COLO668 (cell line): ENCODE results near the gene FOXI2.

Experiments
- DNase-seq: peaks from one replicate; lab custom pipeline; 2025; ENCODE audit not compliant: unreplicated experiment; lab: John Stamatoyannopoulos, UW

Gene FOXI2

DNA sequence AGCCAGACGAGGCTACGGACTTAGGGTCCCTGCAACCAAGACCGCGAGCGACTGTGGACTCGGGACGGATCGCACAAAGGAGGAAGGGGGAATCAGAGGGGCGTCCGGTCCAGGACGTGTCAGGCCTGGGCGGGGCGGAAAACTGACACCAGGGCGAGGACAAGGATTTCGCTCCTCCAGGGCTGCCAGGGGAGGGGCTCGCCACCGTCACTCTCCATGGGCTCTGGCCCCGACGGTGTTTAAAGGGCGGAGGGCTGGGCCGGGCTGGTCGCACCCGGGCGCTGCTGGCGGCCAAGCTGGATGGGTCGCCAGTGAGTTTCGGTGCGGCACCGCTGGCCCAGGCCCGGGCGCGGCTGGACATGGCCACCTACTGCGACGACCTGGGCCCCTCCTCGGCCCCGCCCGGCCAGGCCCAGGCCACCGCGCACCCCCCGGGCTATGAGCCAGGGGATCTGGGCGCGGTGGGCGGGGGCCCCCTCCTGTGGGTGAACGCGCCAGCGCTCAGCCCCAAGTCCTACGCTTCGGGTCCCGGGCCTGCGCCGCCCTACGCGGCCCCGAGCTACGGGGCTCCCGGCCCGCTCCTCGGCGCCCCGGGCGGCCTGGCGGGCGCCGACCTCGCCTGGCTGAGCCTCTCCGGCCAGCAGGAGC lies at the start of gene FOXI2:
TSS of gene FOXI2 (plus strand) at position 271 of the 648 bp plus-strand sequence. CDS start at position 360, 89 bp downstream.
- DNase-seq, result no peak

DNA sequence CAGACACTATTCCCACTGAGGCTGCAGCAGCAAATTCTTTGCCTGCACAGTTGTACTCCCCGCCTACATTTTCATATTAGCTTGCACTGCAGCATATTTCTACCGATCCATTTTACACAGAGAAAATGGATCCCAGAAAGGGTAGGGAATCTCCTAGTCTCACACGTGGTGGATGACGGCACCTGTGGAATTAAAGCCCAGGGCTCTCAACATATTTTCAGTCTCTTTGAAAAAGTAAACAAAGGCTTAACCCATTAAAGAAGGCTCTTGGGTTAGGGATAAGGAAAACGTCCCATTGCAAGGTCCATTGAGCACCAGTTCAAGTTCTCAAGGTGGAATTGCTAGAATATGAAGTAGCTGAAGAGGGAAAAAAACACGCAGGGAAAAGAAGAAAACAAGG lies 49.4 kb upstream of the FOXI2 start:
- no peak for DNase-seq

DNA sequence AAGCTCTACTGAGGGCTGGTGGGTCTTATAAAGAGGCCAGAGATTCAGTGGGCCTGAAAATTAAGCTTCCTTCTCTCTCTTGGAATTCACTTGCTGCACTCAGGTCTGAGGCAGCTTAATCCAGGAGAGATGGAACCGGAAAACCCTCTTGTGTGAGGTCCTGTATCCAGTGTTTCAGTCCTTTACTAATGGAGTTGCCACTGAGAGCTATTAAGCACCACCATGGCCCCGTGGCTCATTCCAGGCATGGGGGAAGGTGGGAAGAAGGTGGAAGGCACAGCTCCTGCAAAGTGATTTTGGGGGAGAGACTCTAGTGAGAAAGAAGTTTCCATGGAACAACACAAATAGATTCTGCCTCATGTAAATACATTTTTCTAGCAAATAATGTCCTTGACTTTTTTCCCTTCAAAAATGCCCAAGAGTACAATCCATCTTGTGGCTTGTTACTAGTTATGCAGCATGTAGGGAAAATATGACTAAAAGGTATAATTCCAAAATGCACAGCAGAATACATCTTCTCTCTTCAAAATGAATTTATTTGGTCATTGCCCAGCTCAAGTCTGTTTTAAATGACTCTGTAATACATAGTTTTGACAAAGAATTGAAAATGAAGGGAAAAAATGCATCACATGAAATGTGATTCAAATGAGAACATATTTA lies 46.7 kb upstream of the FOXI2 start:
- DNase-seq, result no peak

DNA sequence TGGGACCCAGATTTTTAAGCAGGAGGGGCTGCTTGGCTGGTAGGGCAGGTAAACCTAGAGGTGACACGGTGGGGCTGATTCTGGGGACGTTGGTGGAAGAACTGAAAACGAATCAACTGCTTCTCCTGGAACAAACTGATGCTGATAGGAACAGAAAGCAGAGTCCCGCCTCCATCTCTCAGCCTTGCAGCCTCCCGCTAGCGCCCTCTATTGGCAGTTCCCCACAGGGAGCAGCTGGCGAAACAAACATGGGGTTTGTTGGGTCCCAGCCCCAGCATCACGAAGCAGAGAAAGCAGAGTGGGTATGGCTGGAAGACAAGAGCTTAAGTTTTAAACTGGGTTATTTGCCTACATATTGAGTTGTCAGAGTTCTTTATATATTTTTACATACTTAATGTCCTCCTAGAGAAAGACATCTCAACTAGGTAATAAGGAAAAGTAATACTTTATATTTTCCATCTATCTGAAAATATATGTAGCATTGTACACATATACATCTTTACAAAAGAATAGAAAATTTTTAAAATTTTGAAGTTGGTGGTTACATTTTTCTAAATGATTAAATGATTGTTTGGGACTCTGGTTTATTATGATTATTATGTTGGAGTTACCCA lies 42.3 kb upstream of the FOXI2 start:
- DNase-seq, result peak; percentile 30

DNA sequence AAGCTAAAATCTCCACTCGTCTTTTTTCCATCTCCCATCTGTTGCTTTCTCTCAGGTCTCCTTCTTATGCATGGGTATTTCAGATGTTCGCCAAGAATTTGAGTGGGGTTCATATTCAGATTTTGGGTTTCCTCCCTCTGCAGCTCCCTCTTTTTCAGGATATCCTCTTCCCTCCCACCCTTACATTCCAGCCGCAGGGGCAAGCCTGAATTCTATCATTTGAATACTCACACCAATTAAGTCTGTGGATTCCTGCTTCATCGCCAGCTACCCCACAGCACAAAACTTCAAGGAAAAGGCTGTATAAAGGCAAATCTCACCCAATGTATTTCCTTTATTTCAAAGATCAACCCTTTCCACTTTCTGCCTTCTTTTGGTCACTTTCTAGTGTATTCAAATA lies 41.6 kb upstream of the FOXI2 start:
- no peak for DNase-seq

DNA sequence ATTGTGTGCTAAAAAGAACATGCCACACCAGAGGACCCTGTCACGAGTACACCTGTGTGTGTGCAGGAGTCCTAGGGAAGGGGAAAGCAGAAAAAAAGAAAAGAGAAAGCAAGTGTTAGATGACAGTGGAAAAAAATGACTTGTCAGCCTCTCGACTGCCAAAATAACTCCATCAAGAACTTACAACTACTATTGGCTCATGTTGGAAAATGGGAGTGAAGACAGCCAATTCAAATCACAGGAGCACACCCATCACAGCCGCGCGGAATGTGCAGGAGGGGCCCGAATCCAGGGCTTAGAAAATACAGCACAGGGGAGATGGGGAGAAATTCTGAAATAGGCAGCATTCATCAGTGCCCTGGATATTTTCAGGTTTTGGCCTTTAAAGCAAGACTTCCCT lies 38.1 kb upstream of the FOXI2 start:
- DNase-seq, result no peak

DNA sequence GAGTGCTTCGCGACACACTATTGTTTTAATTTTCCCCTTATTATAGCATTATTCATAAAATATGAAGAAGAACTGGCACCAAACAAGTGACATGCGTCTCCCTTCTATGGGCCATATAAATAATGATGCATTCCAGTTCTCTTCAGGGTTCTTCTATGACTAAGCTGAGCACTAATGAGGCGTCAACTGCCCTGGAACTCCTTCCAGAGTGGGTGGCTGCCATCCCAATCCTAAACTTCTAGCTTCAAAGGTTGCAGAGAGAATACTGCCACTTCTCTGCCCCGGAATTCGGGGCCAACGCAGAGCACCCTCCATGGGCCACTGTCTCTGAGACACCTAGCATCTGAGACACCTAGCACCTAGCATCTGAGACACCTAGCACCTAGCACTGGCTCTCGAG lies 37.7 kb upstream of the FOXI2 start:
- DNase-seq, result no peak

DNA sequence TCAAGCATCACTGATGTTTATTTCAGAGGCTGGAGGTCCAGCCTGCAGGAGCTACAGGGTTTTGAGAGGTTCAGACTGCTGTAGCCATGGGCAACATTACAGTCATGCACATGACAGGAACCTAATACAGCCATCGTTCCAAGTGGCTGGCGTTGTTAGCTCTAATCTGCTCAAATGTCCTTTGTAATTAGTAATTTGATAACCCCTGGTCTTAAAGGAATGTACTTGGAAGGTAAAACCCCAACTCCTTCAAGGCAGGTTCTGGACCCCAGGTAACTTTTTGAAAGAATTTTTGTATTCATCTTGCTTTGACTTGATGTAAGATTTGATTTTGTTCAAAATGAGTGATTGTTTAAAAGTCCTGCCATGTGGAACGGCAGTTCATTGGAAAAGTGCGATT lies 34.7 kb upstream of the FOXI2 start:
- no peak for DNase-seq

DNA sequence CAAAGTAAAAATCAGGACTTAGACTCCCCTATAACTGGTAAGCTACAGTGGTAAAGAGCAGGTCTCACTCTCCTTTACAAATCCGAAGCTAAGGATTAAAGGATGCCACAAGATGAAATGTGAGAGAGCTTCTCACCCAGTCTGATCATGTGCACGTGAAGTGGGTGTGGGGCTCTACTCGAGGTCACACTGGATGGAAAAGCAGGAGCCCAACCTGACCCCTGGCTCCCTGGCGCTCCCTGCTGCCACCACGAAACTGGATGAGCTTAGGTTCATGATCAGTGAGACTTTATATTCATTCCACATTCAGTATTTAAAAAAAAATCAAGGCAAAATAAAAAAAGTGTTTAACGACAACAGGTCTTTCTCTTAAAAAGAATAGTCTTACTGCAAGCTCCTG lies 21.7 kb upstream of the FOXI2 start:
- no peak for DNase-seq

DNA sequence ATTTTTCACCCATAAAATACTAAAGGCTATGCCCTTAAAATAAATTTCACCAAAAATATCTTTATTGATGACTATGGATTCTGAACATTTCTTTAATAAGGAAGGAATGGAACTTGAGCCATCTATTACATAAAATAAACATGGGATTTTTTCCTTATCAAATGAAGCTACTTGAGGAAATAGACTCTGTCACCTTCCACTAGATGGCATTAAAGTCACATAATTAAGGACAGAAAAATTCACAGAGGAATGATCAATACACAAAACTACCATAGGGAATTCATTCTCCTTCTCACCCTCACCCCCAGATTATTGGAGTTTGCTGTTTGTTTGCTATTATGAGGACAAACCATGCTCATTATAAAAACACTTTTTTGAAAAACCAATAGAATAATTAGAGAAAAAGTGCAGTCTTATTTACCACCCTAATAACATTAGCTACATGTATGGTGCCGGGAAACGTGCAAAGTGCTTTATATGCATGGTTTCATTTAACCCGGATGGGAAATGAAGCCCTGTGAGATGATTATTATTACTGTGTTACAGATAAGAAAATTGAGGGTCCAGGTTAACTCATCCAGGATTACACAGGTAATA lies 21.1 kb upstream of the FOXI2 start:
- no peak for DNase-seq

DNA sequence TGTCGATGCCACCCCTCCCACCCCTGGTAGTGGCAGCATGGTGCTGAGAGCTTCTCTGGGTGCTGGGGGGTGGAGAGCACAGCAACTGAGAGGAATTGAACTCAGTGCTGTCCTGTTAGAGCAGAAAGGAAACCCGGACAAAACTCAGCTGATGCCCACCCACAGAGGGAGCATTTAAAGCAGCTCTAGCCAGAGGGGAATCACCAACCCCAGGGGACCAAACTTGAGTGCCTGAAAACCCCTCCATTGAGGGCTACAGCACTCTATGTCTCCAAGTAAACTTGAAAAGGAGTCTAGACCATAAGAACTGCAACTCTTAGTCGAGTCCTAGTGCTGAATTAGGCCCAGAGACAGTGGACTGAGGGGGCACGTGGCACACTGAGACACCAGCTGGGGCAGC lies 16.8 kb upstream of the FOXI2 start:
- no peak for DNase-seq

DNA sequence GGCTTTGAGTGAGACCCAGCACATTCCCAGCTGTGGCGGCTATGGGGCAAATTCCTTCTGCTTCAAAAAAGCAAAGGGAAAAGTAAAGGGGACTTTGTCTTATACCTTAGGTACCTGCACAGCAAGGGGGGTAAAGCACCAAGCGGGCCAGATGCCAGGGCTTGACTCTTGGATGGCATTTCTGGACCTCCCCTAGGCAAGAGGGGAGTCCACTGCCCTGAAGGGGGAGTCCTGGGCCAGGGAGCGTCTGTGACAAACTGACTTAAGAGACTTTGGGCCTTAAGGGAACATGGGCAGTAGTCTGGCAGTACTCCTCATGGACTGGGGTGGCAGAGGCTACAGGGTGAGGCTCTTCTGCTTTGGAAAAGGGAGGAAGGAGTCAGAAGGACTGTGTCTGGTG lies 16.1 kb upstream of the FOXI2 start:
- no peak for DNase-seq

DNA sequence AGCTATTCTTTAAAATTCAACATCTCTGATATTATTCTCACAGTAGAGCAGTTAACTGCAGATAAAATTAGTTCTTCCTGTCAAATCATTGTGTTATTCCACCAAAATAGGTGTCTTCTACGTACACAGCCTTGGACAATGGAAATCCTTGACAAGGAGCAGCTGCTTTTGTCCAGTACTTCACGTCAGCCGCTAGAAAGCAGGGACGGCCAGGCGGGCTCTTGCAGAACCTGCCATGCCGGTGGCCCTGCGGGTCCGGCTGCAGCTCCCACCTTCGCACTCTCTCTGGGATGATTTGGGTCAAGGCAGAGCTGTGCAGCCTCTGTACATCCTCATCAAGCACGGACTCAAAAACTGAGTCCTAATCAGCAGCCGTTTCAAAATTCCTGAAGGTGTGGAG lies 2.2 kb upstream of the FOXI2 start:
- DNase-seq, result no peak

DNA sequence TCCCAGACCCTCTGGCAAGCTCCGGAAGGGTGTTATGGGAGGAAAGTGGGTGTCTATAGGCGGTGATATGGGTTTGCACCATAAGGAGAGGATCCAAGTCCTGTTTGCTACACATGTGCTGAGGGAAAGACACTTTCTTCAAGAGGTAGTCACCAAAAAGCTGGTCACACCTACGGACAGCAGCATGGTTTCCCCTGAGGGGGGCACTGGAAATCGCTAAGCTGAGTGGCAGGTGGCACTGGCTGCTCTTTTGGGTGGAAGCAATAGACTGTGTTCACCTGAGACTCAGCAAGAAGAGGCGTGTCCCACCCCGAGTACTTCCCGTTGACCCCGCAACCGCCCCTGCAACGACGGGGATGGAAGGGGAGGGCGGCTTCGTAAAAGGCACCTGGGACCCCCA lies 1.8 kb upstream of the FOXI2 start:
- no peak for DNase-seq

DNA sequence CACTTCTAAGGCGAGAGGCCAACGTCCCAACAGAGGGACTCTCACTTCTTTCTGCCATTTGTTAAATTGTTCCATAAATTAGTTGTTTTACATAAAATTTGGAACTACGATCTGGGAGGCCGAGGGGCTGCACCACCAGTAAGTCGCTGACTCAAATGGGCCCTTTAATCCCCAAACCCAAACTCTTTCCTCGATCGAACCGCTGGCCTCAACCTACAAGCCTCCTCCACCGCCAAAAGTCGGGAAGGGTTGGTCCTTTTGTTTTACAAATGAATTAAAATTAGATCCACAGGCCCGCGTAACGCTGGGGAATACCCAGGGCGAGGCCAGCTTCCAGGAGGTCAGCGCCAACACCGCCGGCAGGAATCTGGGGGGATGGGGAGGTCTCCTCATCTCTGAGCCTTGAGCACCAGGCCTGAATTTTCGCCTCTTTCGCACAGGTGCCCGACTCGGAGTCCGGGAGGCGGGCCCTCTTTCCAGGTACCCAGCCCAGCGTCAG lies 1.2 kb upstream of the FOXI2 start:
- DNase-seq, result no peak

DNA sequence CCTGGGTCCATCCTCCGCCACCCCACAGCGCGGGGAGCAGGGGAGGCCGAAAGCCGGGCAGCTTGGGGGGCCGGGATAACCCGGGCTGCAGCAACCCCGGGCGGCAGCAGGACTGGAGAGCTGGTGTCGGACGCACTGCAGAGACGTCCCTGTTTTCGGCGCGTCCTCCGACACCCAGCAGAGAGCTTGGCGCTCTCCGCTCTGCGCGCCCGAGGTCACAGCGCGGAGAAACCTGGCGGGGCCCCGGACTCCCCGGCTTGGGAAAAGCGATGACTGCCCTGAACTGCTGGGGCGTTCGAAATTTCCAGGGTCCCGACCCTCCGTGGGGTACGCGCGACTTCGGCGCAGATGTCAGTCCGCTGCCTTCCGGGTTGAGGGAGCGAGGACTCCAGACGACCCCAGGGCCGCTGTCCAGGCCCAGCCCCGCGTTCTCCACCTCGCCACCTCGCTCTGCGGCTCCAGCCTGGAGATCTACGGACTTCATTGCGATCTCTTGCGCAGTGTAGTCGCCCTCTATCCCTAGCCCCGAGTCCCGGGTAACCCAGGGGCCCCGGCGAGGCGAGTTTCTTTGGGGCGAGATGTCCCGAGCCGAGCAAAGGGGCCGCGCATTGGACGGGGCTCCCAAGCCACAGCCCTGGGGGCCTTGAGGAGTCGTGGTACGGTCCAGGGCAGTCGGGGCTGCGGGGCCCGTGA lies 617 bp upstream of the FOXI2 start:
- no peak for DNase-seq

DNA sequence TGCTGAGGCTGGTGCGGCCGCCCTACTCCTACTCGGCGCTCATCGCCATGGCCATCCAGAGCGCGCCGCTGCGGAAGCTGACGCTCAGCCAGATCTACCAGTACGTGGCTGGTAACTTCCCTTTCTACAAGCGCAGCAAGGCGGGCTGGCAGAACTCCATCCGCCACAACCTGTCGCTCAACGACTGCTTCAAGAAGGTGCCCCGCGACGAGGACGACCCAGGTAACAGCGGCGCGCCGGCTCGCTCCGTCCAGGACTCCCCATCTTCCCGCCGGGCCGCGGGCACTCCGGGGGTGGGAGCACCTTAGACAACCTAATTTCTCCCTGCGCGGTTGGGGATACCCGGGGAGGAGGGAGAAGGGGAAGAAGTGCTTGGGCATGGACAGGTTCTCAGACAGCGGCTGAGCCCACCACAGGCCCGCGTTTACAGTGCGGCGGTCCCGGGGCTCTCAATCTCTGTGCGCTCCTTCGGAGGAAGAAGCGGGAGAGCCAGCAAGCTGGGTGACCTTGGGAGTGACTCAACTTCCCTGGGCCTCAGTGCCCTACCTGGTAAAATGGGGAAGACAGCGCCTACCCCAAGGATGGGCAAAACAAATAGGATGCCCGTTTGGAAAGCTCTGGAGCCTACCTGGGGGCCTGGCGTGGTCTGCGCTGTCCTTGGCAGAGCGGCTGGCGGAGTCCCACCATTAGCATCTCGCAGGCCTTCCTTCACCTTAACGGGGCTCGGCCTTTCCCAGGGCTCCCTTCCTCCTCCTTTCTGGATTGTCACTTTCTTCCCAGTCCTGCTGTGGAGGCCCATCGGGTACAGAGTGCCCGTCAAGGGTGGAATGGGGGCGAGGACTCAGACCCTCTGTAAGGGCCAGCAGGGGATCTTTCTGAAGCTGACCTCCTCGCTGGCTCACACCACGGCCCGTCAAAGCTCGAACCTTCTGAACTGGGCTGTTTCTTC lies 852 bp downstream of the FOXI2 start:
- no peak for DNase-seq

DNA sequence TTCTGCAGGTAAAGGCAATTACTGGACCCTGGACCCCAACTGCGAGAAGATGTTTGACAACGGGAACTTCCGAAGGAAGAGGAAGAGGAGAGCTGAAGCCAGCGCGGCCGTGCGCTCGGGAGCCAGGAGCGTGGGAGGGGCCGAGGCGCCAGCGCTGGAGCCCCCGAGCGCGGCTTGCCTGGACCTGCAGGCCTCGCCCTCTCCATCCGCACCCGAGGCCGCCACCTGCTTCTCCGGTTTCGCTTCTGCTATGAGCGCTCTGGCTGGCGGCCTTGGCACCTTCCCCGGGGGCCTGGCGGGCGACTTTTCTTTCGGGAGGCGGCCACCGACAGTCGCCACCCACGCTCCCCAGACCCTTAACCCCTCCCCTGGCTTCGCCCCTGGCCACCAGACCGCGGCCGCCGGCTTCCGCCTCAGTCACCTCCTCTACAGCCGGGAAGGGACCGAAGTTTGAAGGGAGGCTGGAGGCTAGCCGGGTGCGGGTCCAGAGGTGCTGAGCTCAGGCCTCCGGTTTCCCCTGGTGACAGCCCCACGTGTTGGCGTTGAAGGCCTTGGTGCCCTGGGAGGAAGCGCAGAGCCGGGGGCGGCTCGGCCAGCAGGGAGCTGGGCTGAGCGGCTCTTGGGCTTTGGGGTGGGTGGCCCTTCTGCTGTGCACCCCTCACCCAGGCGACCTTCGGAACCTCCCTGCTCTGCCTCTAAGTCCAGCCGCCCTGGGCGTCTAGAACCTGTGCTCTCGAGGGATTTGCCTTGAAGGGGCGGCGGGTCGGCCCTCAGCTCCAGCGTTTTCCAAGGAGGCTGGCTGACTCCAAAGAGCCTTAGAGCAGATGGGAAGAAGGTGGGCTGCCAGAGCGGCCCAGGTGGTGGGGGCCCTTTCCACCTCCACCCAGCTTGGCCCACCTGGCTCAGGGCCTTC lies 1.8 kb downstream of the FOXI2 start:
- DNase-seq, result peak; percentile 38

DNA sequence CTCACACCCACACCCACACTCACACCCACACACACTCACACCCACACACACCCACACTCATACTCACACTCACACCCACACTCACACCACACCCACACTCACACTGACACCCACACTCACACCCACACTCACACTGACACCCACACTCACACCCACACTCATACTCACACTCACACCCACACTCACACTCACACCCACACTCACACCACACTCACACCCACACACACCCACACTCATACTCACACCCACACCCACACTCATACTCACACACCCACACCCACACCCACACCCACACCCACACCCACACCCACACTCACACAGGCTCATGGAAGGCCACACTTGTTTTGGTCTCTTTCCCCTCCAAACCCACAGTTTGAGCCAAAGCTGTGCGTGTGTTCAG lies 2.9 kb downstream of the FOXI2 start:
- no peak for DNase-seq
